Panc1 (cell line): ENCODE measurements around the gene PIM2. TPM values are rescaled to one million over a fixed set of nuclear protein-coding genes. Genes with fewer than 3 reads are reported as not detected.
A peak's percentile ranks its signal among the peaks of the same experiment; 100 is the strongest.
"Not testable (repeated sequence)": the region's sequence is repeated elsewhere in the genome, so short reads cannot be mapped to it uniquely, and the experiment has no call there.

Experiments used
- ATAC-seq: fragments of 200-7000 bp; cut with Tn5 transposase; 2 replicates; pipeline ENCODE4 v1.9.1; 2020; ENCODE audit warnings: mild to moderate bottlenecking, moderate library complexity
- BruUV-seq: library from RNA; stranded (reverse); fragments of 400-500 nt; replicated peaks from 2 replicates; lab custom pipeline; 2021; lab: Mats Ljungman, UMichigan
- CTCF ChIA-PET: fragments of 300-600 bp; sonication (Branson Sonifier 250); formaldehyde crosslinking; loops from one replicate; lab custom pipeline; 2022; ENCODE audit warnings: antibody characterized with exemption; lab: Charles Lee
- POLR2A ChIA-PET: fragments of 300-600 bp; sonication (Branson Sonifier 250); formaldehyde crosslinking; loops from one replicate; lab custom pipeline; 2022; ENCODE audit warnings: antibody characterized with exemption; lab: Charles Lee
- DNase-seq: peaks from one replicate; pipeline ENCODE4 v3.0.0-alpha.2; 2010; ENCODE audit warnings: low read depth, low spot score
- H3K27ac ChIP-seq: 2 replicates; pipeline ENCODE4 v1.5.1; 2011; ENCODE audit warnings: mild to moderate bottlenecking, low read length, inconsistent platforms
- H3K27me3 ChIP-seq: fragments of 200-500 bp; sonication (Bioruptor generic); 2 replicates; pipeline ENCODE4 v1.6.0; 2014; ENCODE audit warnings: low read length, inconsistent platforms; ENCODE audit not compliant: control insufficient read depth, insufficient read depth
- H3K36me3 ChIP-seq: fragments of 200-500 bp; sonication (Bioruptor generic); 2 replicates; pipeline ENCODE4 v1.5.1; 2014; ENCODE audit warnings: inconsistent platforms, mild to moderate bottlenecking, low read length, moderate library complexity; ENCODE audit not compliant: control insufficient read depth, insufficient read depth
- H3K4me1 ChIP-seq: 2 replicates; pipeline ENCODE4 v1.5.1; 2011; ENCODE audit warnings: inconsistent platforms, mild to moderate bottlenecking, low read length, moderate library complexity; ENCODE audit not compliant: control insufficient read depth, insufficient read depth
- H3K4me3 ChIP-seq, 2 experiments: 2 replicates each; pipeline ENCODE4 v1.5.1; 2011 to 2012; ENCODE audit warnings: low read depth in 2 of 2, low read length in 2 of 2, mild to moderate bottlenecking in 2 of 2, inconsistent platforms in 1 of 2, moderate library complexity in 1 of 2
- H3K9me3 ChIP-seq: fragments of 200-500 bp; sonication (Bioruptor generic); 2 replicates; pipeline ENCODE4 v1.5.1; 2014; ENCODE audit warnings: low read depth, mild to moderate bottlenecking, inconsistent platforms, low read length, moderate library complexity; ENCODE audit not compliant: control insufficient read depth, insufficient read depth
- CTCF ChIP-seq: fragments of 450-650 bp; IDR thresholded peaks from 2 replicates; pipeline ENCODE4 v1.5.1; 2017; ENCODE audit warnings: mild to moderate bottlenecking
- POLR2AphosphoS5 ChIP-seq: IDR thresholded peaks from 2 replicates; pipeline ENCODE4 v1.6.1; 2012; ENCODE audit warnings: mild to moderate bottlenecking, low read depth, low read length, moderate library complexity
- SIN3A ChIP-seq: IDR thresholded peaks from 2 replicates; pipeline ENCODE4 v1.6.1; 2012; ENCODE audit warnings: low read depth, mild to moderate bottlenecking, low read length, moderate library complexity, borderline replicate concordance; ENCODE audit not compliant: insufficient read depth
- TCF7L2 ChIP-seq: IDR thresholded peaks from 2 replicates; pipeline ENCODE4 v1.6.1; 2011; ENCODE audit warnings: mild to moderate bottlenecking, low read depth, low read length, inconsistent platforms
- in situ Hi-C: cut with HindIII; loops from 2 replicates; pipeline ENCODE4 v1.10.0; 2016; ENCODE audit warnings: low sequenced_read_pairs, low pct_unique_long_range_greater_than_20kb
- intact Hi-C: fragments of 100-400 bp; cut with micrococcal nuclease; formaldehyde crosslinking; loops from one replicate; pipeline ENCODE4 v1.10.0; 2022; ENCODE audit not compliant: unreplicated experiment
- total RNA-seq: library from RNA; stranded (reverse); gene quantifications from one replicate; pipeline ENCODE4 v1.2.1, GENCODE V29; 2021; ENCODE audit not compliant: unreplicated experiment
- TF ChIP-seq, protein P1 (sequence below), 2 experiments: IDR thresholded peaks; 2 replicates each; pipeline ENCODE4 v1.6.1; 2011 to 2012; ENCODE audit warnings: low read depth in 2 of 2, control low read depth in 1 of 2, low read length in 1 of 2, mild to moderate bottlenecking in 1 of 2, moderate library complexity in 1 of 2; ENCODE audit not compliant: insufficient read depth in 1 of 2

The PIM2 gene
- total RNA-seq, 1 experiment from 2014 or later, result 52.6 TPM

GRCh38 chrX:48890296-48890925, 28.4 kb downstream of the PIM2 start:
- BruUV-seq, result no TSS peak
- Histone ChIP-seq H3K27ac (peak overlapping the region; percentile 65; the same call in 1 of the 2 replicates), H3K36me3 (no peaks in the 10 kb centered on the region), H3K4me1 (no peaks in the 10 kb centered on the region), H3K27me3 (no peaks in the 10 kb centered on the region), H3K4me3 (peak overlapping the region; percentile 49 to 59), H3K9me3 (no peaks in the 10 kb centered on the region)
- intact Hi-C loops (no loop called here), in situ Hi-C loops (no loop called here)
- TF ChIP-seq TCF7L2, result no peak
- TF ChIP-seq, protein P1, sequence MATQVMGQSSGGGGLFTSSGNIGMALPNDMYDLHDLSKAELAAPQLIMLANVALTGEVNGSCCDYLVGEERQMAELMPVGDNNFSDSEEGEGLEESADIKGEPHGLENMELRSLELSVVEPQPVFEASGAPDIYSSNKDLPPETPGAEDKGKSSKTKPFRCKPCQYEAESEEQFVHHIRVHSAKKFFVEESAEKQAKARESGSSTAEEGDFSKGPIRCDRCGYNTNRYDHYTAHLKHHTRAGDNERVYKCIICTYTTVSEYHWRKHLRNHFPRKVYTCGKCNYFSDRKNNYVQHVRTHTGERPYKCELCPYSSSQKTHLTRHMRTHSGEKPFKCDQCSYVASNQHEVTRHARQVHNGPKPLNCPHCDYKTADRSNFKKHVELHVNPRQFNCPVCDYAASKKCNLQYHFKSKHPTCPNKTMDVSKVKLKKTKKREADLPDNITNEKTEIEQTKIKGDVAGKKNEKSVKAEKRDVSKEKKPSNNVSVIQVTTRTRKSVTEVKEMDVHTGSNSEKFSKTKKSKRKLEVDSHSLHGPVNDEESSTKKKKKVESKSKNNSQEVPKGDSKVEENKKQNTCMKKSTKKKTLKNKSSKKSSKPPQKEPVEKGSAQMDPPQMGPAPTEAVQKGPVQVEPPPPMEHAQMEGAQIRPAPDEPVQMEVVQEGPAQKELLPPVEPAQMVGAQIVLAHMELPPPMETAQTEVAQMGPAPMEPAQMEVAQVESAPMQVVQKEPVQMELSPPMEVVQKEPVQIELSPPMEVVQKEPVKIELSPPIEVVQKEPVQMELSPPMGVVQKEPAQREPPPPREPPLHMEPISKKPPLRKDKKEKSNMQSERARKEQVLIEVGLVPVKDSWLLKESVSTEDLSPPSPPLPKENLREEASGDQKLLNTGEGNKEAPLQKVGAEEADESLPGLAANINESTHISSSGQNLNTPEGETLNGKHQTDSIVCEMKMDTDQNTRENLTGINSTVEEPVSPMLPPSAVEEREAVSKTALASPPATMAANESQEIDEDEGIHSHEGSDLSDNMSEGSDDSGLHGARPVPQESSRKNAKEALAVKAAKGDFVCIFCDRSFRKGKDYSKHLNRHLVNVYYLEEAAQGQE (IDR thresholded peaks at IDR 0.05; ENCODE audit: insufficient read depth in 1 of 2, low read depth in 2 of 2, low read length in 1 of 2), result no peak
- TF ChIP-seq POLR2AphosphoS5, result no peak
- no peak for TF ChIP-seq CTCF
- TF ChIP-seq SIN3A, result no peak
- POLR2A ChIA-PET, result no interaction called here
- ATAC-seq (no peak), DNase-seq (no peak)
- CTCF ChIA-PET, result no interaction called here

DNA sequence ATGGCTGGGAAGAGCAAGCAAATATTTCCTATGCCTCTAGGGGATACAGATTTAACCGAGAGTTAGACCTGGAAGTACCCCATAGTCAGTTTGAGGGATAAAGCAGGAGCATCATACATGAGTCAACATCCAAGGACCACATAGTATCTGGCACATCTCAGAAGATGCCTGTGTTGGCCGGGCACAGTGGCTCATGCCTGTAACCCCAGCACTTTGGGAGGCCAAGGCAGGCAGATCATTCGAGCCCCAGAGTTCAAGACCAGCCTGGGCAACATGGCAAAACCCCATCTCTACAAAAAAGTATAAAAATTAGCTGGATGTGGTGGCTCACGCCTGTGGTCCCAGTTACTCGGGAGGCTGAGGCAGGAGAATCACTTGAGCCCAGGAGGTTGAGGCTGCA, 32.2 kb downstream of the PIM2 start:
- CTCF ChIA-PET, DNase-seq, intact Hi-C loops, H3K4me3 ChIP-seq, H3K27ac ChIP-seq, BruUV-seq, H3K9me3 ChIP-seq, POLR2A ChIA-PET, ATAC-seq, in situ Hi-C loops, H3K27me3 ChIP-seq, H3K36me3 ChIP-seq, H3K4me1 ChIP-seq: not testable (repeated sequence)

DNA sequence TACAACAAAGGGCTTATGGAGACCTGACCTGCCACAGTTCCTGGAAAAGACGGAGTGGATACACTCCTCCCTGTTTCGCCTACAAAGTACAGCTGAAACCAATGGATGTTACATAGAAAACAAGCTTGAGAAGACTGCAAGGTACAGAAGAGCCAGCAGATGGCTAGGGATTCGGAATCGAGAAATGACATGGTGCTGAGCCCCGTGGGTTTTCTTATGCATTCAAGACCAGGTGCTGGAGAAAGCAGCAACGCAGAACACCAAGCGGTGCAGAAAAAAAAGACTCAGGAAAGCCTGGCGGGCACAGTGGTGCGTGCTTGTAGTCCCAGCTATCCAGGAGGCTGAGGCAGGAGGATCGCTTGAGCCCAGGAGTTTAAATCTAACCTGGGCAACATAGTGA, 35.1 kb downstream of the PIM2 start:
- Histone ChIP-seq H3K4me3 (no peak overlapping the region), H3K9me3 (no peaks in the 10 kb centered on the region), H3K4me1 (no peaks in the 10 kb centered on the region), H3K36me3 (no peaks in the 10 kb centered on the region), H3K27me3 (no peaks in the 10 kb centered on the region), H3K27ac (no peak overlapping the region)
- intact Hi-C loops (no loop called here), in situ Hi-C loops (no loop called here)
- TF ChIP-seq SIN3A (no peak), TCF7L2 (no peak), CTCF (no peak), POLR2AphosphoS5 (no peak)
- TF ChIP-seq, protein P1 (IDR thresholded peaks at IDR 0.05; ENCODE audit: insufficient read depth in 1 of 2, low read depth in 2 of 2, low read length in 1 of 2), result no peak
- ChIA-PET POLR2A (no interaction called here), CTCF (no interaction called here)
- BruUV-seq, result no TSS peak
- DNase-seq, result no peak
- ATAC-seq, result peak; percentile 66
